Peyer's patch (tissue), 4 donors: ENCODE results near the gene C2orf81. TPM values are rescaled to one million over a fixed set of nuclear protein-coding genes. Genes with fewer than 3 reads are reported as not detected.
A peak's percentile ranks its signal among the peaks of the same experiment; 100 is the strongest.

Experiments used
- DNase-seq, 3 donors: peaks; one replicate each; pipeline ENCODE4 v3.0.0-alpha.2; 2017 to 2019
- H3K27ac ChIP-seq, 4 donors: fragments of 200-600 bp; sonication (generic); one replicate each; pipeline ENCODE4 v1.5.1; 2016 to 2019
- H3K27me3 ChIP-seq, 2 donors: fragments of 200-600 bp; sonication (generic); one replicate each; pipeline ENCODE4 v1.5.1; 2019
- H3K36me3 ChIP-seq, 3 donors: fragments of 200-600 bp; sonication (generic); one replicate each; pipeline ENCODE4 v1.5.1; 2016 to 2019
- H3K4me1 ChIP-seq, 4 donors: fragments of 200-600 bp; sonication (generic); one replicate each; pipeline ENCODE4 v1.5.1; 2016 to 2019
- H3K4me3 ChIP-seq, 4 donors: fragments of 200-600 bp; sonication (generic); 1 replicate in 3 of 4; 2 replicates in 1 of 4; pipeline ENCODE4 v1.5.1; 2016 to 2019; ENCODE audit warnings: mild to moderate bottlenecking in 1 of 4
- H3K9me3 ChIP-seq, 4 donors: fragments of 200-600 bp; sonication (generic); one replicate each; pipeline ENCODE4 v1.5.1; 2016 to 2019; ENCODE audit warnings: mild to moderate bottlenecking in 1 of 4
- CTCF ChIP-seq, 6 experiments: fragments of 450-650 bp in 4 of 6; fragments of 200-600 bp in 2 of 6; sonication (generic) in 1 of 6; IDR thresholded peaks; one replicate each; pipeline ENCODE4 v1.5.1; 2017 to 2019; ENCODE audit warnings: antibody characterized with exemption in 6 of 6, mild to moderate bottlenecking in 3 of 6, moderate library complexity in 1 of 6
- POLR2A ChIP-seq, 2 donors: fragments of 450-650 bp; IDR thresholded peaks; one replicate each; pipeline ENCODE4 v1.5.1; 2017; ENCODE audit warnings: antibody characterized with exemption in 2 of 2, mild to moderate bottlenecking in 2 of 2, moderate library complexity in 2 of 2
- total RNA-seq, 4 donors: library from RNA; depleted of rRNA; stranded (reverse); fragments of >200 nt; gene quantifications; one replicate each; pipeline ENCODE4 v1.1.0, GENCODE V29; 2016

C2orf81 gene
- total RNA-seq, 4 donors from 2014 or later: 0.94 to 3.3 (median 1.7) TPM

DNA sequence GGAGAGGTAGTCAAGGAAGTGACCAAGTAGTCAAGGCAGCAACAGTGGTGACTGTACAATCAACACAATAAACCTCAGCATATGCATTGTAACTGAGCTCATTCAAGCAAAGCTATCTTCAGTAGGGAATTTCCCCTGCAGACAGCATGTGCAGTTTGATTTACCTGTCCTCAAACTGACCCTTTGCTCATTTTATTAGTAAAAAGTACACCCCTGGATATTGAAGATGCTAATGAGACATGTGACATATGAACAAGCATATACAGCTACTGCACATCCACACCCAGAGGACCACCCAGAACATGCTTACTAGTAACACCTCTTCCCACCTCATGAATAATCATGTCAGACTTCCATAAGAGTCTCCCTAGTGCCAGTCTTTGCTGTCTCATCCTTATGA, 15.4 kb downstream of the C2orf81 start:
- Histone ChIP-seq H3K27ac (no peak overlapping the region), H3K27me3 (no peaks in the 10 kb centered on the region), H3K36me3 (no peaks in the 10 kb centered on the region), H3K9me3 (no peaks in the 10 kb centered on the region), H3K4me3 (no peak overlapping the region), H3K4me1 (no peaks in the 10 kb centered on the region)
- no peak for TF ChIP-seq CTCF (IDR thresholded peaks at IDR 0.05)
- TF ChIP-seq POLR2A (IDR thresholded peaks at IDR 0.05): no peak
- no peak for DNase-seq

GRCh38 chr2:74401891-74402290, 19.5 kb downstream of the C2orf81 start:
- H3K27me3 ChIP-seq: no peaks in the 10 kb centered on the region
- H3K36me3 ChIP-seq: no peaks in the 10 kb centered on the region
- no peak for DNase-seq
- TF ChIP-seq POLR2A (IDR thresholded peaks at IDR 0.05): no peak
- TF ChIP-seq CTCF (IDR thresholded peaks at IDR 0.05): no peak
- H3K4me1 ChIP-seq: no peaks in the 10 kb centered on the region
- H3K9me3 ChIP-seq: no peaks in the 10 kb centered on the region
- no peak overlapping the region for H3K4me3 ChIP-seq
- no peak overlapping the region for H3K27ac ChIP-seq

DNA sequence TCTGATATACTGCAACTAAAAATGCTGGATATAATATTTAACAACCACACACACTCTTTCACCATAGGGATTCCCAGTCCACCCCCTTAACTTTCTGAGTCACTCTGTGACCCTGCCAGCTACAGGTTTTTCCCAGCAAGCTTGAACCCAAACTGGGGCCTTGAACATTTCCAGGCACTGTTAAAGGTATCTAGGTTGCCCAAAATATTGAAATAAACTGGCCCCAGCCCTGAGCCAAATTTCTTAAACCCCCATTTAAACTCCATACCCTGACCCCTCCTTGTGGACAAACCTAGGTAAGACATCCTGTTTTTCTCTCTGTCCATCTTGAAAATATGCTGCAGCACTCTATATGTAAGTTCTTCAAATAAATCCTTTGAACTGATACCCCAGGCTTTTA, 21.6 kb downstream of the C2orf81 start:
- DNase-seq: no peak
- no peaks in the 10 kb centered on the region for H3K36me3 ChIP-seq
- H3K4me1 ChIP-seq: no peaks in the 10 kb centered on the region
- H3K4me3 ChIP-seq: no peak overlapping the region
- no peak overlapping the region for H3K27ac ChIP-seq
- H3K9me3 ChIP-seq: no peaks in the 10 kb centered on the region
- peak in 5 of 6 experiments; percentile 39 to 54 (median 43) for TF ChIP-seq CTCF (IDR thresholded peaks at IDR 0.05)
- no peak for TF ChIP-seq POLR2A (IDR thresholded peaks at IDR 0.05)
- H3K27me3 ChIP-seq: no peaks in the 10 kb centered on the region

GRCh38 chr2:74396149-74396548, 25.3 kb downstream of the C2orf81 start:
- Histone ChIP-seq H3K27me3 (no peaks in the 10 kb centered on the region), H3K4me1 (peaks cover 0 to 5% (median under 1%) of the 10 kb centered on the region in 4 donors), H3K36me3 (no peaks in the 10 kb centered on the region), H3K27ac (no peak overlapping the region), H3K9me3 (no peaks in the 10 kb centered on the region), H3K4me3 (no peak overlapping the region)
- DNase-seq: no peak
- no peak for TF ChIP-seq CTCF (IDR thresholded peaks at IDR 0.05)
- no peak for TF ChIP-seq POLR2A (IDR thresholded peaks at IDR 0.05)

DNA sequence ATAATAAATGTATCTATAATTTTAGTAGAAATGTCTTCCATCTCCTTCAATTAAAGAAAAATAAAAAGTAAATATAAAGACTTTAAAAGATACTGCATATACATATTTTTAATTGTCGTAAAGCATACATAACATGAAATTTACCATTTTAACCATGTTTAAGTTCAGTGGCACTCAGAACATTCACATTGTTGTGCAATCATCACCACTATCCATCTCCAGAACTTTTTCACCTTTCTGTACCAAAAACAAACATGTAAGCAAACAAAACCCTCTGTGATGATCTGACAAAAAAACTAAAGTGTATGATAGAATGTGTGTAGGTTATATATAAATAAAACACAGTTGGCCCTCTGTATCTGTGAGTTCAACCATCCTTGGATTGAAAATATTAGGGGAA, 27.9 kb downstream of the C2orf81 start:
- no peak for TF ChIP-seq CTCF (IDR thresholded peaks at IDR 0.05)
- no peak for TF ChIP-seq POLR2A (IDR thresholded peaks at IDR 0.05)
- Histone ChIP-seq H3K27ac (no peak overlapping the region), H3K4me1 (peaks cover 0 to 25% (median 6%) of the 10 kb centered on the region in 4 donors), H3K4me3 (no peak overlapping the region), H3K9me3 (no peaks in the 10 kb centered on the region), H3K27me3 (no peaks in the 10 kb centered on the region), H3K36me3 (no peaks in the 10 kb centered on the region)
- no peak for DNase-seq

DNA sequence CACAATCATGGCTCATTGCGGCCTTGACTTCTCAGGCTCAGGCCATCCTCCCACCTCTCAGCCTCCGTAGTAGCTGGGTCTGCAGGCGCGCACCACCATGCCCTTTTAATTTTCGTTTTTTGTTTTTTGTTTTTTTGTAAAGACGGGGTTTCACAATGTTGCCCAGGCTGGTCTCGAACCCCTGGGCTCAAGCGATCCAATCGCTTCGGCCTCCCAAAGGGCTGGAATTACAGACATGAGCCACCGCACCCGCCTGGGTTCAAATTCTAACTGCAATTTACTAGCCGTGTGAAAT, 29.0 kb downstream of the C2orf81 start:
- TF ChIP-seq POLR2A (IDR thresholded peaks at IDR 0.05) (no peak), CTCF (IDR thresholded peaks at IDR 0.05) (no peak)
- DNase-seq: no peak
- no peaks in the 10 kb centered on the region for H3K36me3 ChIP-seq
- H3K9me3 ChIP-seq: no peaks in the 10 kb centered on the region
- H3K4me1 ChIP-seq: peaks cover 0 to 25% (median 6%) of the 10 kb centered on the region in 4 donors
- H3K27ac ChIP-seq: no peak overlapping the region
- peak overlapping the region in 1 of 4 donors; percentile 95 for H3K4me3 ChIP-seq
- no peaks in the 10 kb centered on the region for H3K27me3 ChIP-seq
